Large intestine (tissue), 3 donors: ENCODE results near the gene COP1. TPM values are rescaled to one million over a fixed set of nuclear protein-coding genes. Genes with fewer than 3 reads are reported as not detected.
"Not testable (repeated sequence)": the region's sequence is repeated elsewhere in the genome, so short reads cannot be mapped to it uniquely, and the experiment has no call there.

Experiments
- DNase-seq, 2 donors: peaks; one replicate each; pipeline versions ENCODE4 v3.0.0 to v3.0.0-alpha.2; 2013
- H3K27ac ChIP-seq: one replicate; pipeline ENCODE4 v1.5.1; 2013; ENCODE audit warnings: low read length
- H3K27me3 ChIP-seq: 2 replicates; pipeline ENCODE4 v1.6.1; 2013; ENCODE audit warnings: low read length; ENCODE audit not compliant: control insufficient read depth, insufficient read depth
- H3K36me3 ChIP-seq: 2 replicates; pipeline ENCODE4 v1.6.1; 2013; ENCODE audit warnings: low read length; ENCODE audit not compliant: control insufficient read depth, insufficient read depth
- H3K4me1 ChIP-seq: one replicate; pipeline ENCODE4 v1.6.1; 2013; ENCODE audit warnings: low read length; ENCODE audit not compliant: control insufficient read depth, insufficient read depth
- H3K4me3 ChIP-seq: one replicate; pipeline ENCODE4 v1.5.1; 2013; ENCODE audit warnings: low read length
- H3K9me3 ChIP-seq: one replicate; pipeline ENCODE4 v1.6.1; 2013; ENCODE audit warnings: mild to moderate bottlenecking, low read depth, low read length, moderate library complexity; ENCODE audit not compliant: control insufficient read depth
- WGBS: methylation state at CpG from one replicate; pipeline ENCODE4 v1.1.5; 2013; ENCODE audit warnings: low lambda C conversion rate; ENCODE audit not compliant: insufficient coverage; 5-methylcytosine and 5-hydroxymethylcytosine counted together
- polyA plus RNA-seq: library from polyadenylated mRNA; unstranded; fragments of 120-200 nt; gene quantifications from one replicate; pipeline ENCODE4 v1.2.1, GENCODE V29; 2013

Gene COP1
- polyA plus RNA-seq, 1 donor = 41.4 TPM

GRCh38 chr1:176051902-176052518 is 155.1 kb downstream of the COP1 start:
- Histone ChIP-seq H3K27me3 (no peaks in the 10 kb centered on the region), H3K9me3 (no peaks in the 10 kb centered on the region), H3K36me3 (peaks cover 2% of the 10 kb centered on the region), H3K27ac (no peak overlapping the region), H3K4me3 (no peak overlapping the region), H3K4me1 (peaks cover 2% of the 10 kb centered on the region)
- no CpG with 5 or more reads among the region's 4 CpGs for WGBS
- peak in 1 of 2 donors; percentile 6 for DNase-seq

- no peak for DNase-seq
- H3K27me3 ChIP-seq = no peaks in the 10 kb centered on the region
- H3K27ac ChIP-seq = no peak overlapping the region
- H3K4me1 ChIP-seq = peaks cover 2% of the 10 kb centered on the region
- WGBS = 83% methylated on average over 1 of the region's 3 CpGs
- H3K36me3 ChIP-seq = peaks cover 2% of the 10 kb centered on the region
- no peak overlapping the region for H3K4me3 ChIP-seq
- no peaks in the 10 kb centered on the region for H3K9me3 ChIP-seq
These were observed 155.7 kb downstream of the COP1 start for GRCh38 chr1:176051402-176051801.

GRCh38 chr1:176049582-176049981 is 157.5 kb downstream of the COP1 start:
- no peaks in the 10 kb centered on the region for H3K9me3 ChIP-seq
- DNase-seq = no peak
- H3K4me3 ChIP-seq = no peak overlapping the region
- no peaks in the 10 kb centered on the region for H3K4me1 ChIP-seq
- H3K36me3 ChIP-seq = no peaks in the 10 kb centered on the region
- no peak overlapping the region for H3K27ac ChIP-seq
- no peaks in the 10 kb centered on the region for H3K27me3 ChIP-seq

- no peaks in the 10 kb centered on the region for H3K9me3 ChIP-seq
- no peaks in the 10 kb centered on the region for H3K27me3 ChIP-seq
- 100% methylated on average over 1 of the region's 3 CpGs for WGBS
- no peak overlapping the region for H3K27ac ChIP-seq
- no peak overlapping the region for H3K4me3 ChIP-seq
- H3K4me1 ChIP-seq = peaks cover 2% of the 10 kb centered on the region
- H3K36me3 ChIP-seq = peaks cover 9% of the 10 kb centered on the region
- no peak for DNase-seq
These were observed 160.2 kb downstream of the COP1 start for GRCh38 chr1:176046926-176047325.

GRCh38 chr1:176043537-176043936 is 163.5 kb downstream of the COP1 start:
- no peaks in the 10 kb centered on the region for H3K27me3 ChIP-seq
- no peak overlapping the region for H3K27ac ChIP-seq
- peaks cover 2% of the 10 kb centered on the region for H3K4me1 ChIP-seq
- no peaks in the 10 kb centered on the region for H3K9me3 ChIP-seq
- no peak for DNase-seq
- peaks cover 24% of the 10 kb centered on the region for H3K36me3 ChIP-seq
- H3K4me3 ChIP-seq = no peak overlapping the region

- 88% methylated on average over 1 of the region's 2 CpGs for WGBS
- DNase-seq = no peak
- H3K27ac ChIP-seq = no peak overlapping the region
These were observed 173.2 kb downstream of the COP1 start for GRCh38 chr1:176033881-176034280.

GRCh38 chr1:176033474-176033873 is 173.6 kb downstream of the COP1 start:
- no peaks in the 10 kb centered on the region for H3K27me3 ChIP-seq
- DNase-seq = no peak
- H3K4me1 ChIP-seq = no peaks in the 10 kb centered on the region
- H3K9me3 ChIP-seq = no peaks in the 10 kb centered on the region
- peaks cover 10% of the 10 kb centered on the region for H3K36me3 ChIP-seq
- H3K27ac ChIP-seq = no peak overlapping the region
- no peak overlapping the region for H3K4me3 ChIP-seq
- WGBS = 100% methylated on average over 1 of the region's 1 CpG

More at GRCh38 chr1:176033881-176034280, 173.2 kb downstream of the COP1 start:
- H3K4me1 ChIP-seq = no peaks in the 10 kb centered on the region
- no peaks in the 10 kb centered on the region for H3K27me3 ChIP-seq
- peaks cover 12% of the 10 kb centered on the region for H3K36me3 ChIP-seq
- no peak overlapping the region for H3K4me3 ChIP-seq
- no peaks in the 10 kb centered on the region for H3K9me3 ChIP-seq

GRCh38 chr1:176032040-176032645 is 174.9 kb downstream of the COP1 start:
- H3K4me1 ChIP-seq = no peaks in the 10 kb centered on the region
- no peak for DNase-seq
- H3K36me3 ChIP-seq = peaks cover 4% of the 10 kb centered on the region
- no peaks in the 10 kb centered on the region for H3K27me3 ChIP-seq
- H3K4me3 ChIP-seq = no peak overlapping the region
- no peak overlapping the region for H3K27ac ChIP-seq
- no peaks in the 10 kb centered on the region for H3K9me3 ChIP-seq
- no CpG with 5 or more reads among the region's 2 CpGs for WGBS

- no peaks in the 10 kb centered on the region for H3K4me1 ChIP-seq
- no peak overlapping the region for H3K27ac ChIP-seq
- H3K4me3 ChIP-seq = no peak overlapping the region
- WGBS = 92% methylated on average over 2 of the region's 2 CpGs
- peaks cover 7% of the 10 kb centered on the region for H3K36me3 ChIP-seq
- no peaks in the 10 kb centered on the region for H3K9me3 ChIP-seq
- H3K27me3 ChIP-seq = no peaks in the 10 kb centered on the region
- no peak for DNase-seq
These were observed 177.5 kb downstream of the COP1 start for GRCh38 chr1:176029609-176030008.

- H3K9me3 ChIP-seq = no peaks in the 10 kb centered on the region
- H3K4me1 ChIP-seq = no peaks in the 10 kb centered on the region
- H3K27me3 ChIP-seq = no peaks in the 10 kb centered on the region
- H3K36me3 ChIP-seq = peaks cover 7% of the 10 kb centered on the region
- no peak overlapping the region for H3K4me3 ChIP-seq
- no peak for DNase-seq
- no peak overlapping the region for H3K27ac ChIP-seq
These were observed 177.9 kb downstream of the COP1 start for GRCh38 chr1:176029155-176029554.

- not testable (repeated sequence) for H3K27me3 ChIP-seq, H3K9me3 ChIP-seq, H3K36me3 ChIP-seq, DNase-seq, H3K27ac ChIP-seq, H3K4me1 ChIP-seq, H3K4me3 ChIP-seq
- WGBS = 70% methylated on average over 2 of the region's 4 CpGs
These were observed 179.2 kb downstream of the COP1 start for GRCh38 chr1:176027934-176028333.
